SIG-M5 treated with dmso at 0.1 percent for 504 hours (cell line): Measurements from ENCODE around the gene ASPDH.
A peak's percentile ranks its signal among the peaks of the same experiment; 100 is the strongest.
"Not testable (repeated sequence)": the region's sequence is repeated elsewhere in the genome, so short reads cannot be mapped to it uniquely, and the experiment has no call there.

ENCODE experiments used
- DNase-seq: peaks from one replicate; lab custom pipeline; 2025; ENCODE audit not compliant: unreplicated experiment; lab: John Stamatoyannopoulos, UW

The ASPDH gene

DNA sequence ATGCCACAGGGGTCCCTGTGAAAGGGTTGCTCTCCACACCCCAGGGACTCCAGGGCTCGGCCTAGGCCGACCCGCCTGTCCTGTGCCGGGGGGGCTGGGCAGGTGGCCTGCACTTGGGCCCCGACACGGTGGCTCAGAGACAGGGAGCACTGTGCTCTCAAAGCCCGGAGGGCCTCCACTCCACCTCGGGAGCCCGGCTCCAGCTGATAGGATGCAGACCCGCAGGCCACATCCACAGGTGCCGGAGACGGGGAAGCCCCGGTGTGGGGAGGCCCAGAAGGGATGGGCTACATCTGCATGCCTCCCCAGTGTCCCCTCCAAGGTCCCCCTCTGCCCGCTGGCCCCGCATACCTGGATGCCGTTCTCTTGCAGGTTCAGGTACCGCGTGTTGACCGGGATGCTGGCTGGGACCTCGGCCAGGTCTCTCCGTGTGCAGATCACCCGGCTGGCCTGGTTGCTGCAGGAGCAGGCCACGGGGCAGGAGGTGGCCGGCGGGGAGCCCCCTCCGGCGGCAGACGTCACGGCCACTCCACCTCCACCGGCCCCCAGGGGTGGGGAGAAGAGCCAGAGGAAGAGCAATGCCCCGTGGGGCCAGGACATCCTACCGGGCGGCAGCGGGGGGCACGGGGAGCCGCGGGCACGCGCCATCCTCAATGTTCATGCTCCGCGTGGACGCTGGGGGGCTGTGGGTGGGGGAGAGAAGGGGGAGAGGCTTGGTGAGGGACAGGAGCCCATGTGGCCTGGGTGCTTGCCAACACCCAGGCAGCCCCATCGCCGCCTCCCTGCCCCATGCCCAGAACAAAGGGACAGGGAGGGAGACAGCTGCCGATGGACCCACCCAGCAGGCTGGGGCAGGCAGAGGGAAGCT is 34.7 kb upstream of the ASPDH start:
- no peak for DNase-seq

DNA sequence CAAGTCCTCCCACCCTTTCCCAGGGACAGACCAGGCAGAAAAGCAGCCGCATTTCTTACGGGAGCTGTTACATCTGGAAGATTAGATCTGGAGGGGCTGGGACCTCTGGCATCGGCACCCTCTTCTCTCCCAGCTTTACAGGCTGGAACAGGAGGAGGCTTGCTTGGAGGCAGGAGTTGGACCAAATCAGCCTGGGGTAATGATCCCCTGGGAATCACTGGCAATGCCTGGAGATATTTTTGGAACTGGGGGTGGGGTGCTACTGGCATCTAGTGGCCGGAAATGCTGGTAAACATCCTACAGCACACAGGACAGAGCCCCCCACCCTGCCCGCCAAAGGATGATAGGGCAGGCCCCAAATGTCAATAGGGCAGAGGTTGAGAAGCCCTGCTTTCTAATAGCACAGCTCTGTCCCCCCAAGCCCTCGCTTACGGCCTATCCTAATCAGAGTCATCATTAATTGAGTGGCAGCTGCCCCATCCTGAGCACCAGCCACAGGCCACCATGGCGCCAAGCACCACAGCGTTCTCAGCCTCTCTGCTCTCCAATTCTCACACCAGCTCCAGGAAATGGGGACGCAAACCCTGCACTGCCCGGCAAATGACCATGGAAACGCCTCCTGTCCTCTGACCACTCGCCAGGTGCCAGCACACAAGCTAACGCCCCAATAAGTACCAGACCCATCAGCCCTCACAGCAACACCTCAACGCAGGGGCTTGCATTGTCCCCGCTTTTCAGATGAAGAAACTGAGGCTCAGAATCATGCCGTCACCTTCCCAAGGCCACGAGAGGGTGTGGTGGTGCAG is 33.9 kb upstream of the ASPDH start:
- no peak for DNase-seq

DNA sequence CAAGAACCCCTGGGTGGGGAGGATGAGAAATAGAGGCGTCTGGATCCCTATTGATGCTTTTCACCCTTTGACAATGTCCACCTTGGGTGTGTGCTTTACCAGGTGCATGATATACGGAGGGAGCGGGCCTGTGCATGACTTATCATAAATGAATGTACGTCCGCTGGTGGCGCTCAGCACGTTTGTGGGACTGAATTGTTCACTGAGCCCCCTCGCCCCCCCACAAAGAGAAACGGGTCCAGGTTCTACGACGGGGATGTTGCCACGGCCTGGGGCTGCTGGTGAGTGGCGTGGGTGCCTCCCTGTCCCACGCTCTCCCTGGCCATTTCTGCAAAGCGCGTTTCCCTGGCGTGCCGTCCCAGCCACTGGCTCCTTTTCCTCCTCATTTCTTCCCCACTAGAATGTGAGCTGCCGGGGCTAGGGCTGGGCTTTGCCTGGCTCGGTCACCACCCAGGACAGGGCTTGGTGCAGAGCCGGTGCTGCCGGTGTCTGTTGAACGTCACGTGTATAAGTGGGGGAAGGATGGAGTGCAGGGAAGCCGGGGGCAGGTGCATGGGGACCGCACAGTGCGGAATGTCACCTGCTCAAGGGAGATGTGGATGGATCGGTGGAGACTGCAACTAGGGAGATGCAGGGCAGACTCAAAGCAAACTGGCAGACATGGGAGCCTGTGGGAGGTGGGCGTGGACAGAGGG is 33.0 kb upstream of the ASPDH start:
- no peak for DNase-seq

DNA sequence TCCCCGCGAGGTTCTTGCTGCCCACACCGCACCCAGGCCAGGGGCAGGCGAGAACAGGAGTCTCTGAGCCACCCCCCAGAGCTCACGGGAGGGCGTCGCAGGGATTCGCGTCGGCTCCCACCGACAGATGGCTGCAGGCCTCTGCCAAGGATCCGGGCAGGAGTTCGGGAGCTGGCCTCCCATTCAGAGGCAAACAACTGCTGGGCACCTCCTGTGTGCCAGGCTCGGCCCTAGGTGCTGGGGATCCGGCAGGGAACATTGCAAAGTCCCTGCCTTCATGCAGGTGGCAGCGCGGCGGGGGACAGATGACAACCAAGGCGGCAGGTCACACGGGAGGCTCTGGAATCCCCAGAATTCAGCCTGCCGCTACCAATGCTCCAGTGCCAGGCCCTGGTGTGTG is 29.2 kb upstream of the ASPDH start:
- no peak for DNase-seq

DNA sequence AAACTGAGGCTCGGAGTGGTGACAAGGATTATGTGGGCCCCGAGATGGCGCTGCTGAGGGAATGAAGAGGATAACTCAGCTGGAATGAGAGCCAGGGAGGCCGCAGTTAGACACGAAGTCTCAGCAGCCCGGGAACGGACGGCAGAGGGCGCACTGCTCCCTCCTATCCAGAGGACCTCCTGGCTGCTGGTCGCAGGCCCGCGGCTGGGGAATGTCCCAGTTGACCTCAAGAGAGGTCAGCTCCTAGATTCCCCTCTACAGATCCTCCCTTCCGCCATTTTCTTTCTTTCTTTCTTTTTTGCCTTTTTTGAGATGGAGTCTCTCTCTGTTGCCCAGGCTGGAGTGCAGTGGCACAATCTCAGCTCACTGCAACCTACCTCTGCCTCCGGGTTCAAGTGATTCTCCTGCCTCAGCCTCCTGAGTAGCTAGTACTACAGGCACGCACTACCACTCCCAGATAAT is 24.1 kb upstream of the ASPDH start:
- peak; percentile 62 for DNase-seq

DNA sequence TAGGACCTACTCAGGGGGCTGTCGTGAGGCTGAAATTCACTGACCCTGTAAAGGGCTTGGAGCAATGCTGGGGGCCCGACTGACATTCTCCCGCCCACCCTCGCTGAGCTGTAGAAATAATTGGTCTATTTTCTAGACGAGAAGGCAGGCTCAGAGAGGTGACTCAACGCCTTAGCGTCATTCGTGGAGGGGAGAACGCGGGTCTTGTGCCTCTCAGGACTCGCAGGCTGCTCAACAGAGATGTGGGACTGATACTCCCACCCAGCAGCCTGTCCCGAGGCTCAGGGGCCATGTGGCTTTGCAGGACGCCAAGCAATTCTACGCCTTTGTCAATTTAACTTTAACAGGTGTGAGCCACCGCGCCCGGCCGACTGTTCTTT is 23.6 kb upstream of the ASPDH start:
- no peak for DNase-seq

DNA sequence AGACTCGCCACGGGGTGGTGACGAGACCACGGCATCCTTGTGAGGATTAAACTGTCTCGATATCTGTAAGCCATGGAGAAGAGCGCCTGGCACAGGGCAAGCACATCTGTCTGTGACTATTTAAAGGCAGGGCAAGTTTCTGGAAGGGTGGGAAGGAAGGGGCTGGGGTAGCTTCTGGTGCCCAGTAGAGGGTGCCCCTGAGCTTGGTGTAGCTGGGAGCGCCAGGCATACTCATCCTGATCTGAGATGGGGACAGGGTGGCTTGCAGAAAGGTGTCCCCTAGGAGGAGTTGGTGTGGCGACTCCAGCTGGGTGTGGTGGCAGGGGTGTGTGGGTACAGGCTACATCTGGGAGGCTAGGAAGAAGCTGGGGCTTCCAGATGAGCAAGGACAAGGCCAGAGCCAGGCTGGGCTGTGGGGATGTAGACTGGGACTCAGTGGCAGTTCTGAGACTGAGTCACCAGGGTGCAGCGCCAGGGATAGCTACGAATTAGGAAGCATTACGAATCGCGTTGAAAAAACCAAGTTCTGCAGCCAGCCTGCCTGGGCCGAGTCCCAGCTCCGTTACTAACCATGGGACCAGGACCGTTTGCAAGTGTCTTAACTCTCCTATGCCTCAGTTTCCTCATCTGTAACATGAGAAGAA is 23.1 kb upstream of the ASPDH start:
- no peak for DNase-seq

DNA sequence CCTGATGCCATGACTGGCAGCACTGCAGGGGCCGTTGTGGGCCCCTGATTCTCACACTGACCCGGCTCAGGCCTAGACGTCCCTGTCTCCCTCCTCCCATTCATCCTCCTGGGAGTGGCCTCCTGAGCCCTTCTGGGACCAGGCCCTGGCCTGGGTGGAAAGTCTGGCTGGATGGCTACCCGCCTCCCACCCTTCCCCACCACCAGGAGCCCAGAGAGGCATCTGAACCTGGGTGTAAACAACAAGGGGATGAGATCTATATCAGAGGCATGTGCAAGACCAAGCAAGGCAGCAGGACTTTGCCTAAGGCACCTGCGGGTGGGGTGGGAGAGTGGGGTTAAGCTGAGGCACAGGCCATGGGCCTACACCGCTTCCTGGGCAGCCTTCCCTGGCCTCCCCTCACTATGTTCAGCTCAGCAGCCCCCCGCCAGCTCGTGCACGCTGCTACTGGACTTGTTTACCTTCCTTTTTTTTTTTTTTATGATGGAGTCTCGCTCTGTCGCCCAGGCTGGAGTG is 22.0 kb upstream of the ASPDH start:
- DNase-seq = no peak

DNA sequence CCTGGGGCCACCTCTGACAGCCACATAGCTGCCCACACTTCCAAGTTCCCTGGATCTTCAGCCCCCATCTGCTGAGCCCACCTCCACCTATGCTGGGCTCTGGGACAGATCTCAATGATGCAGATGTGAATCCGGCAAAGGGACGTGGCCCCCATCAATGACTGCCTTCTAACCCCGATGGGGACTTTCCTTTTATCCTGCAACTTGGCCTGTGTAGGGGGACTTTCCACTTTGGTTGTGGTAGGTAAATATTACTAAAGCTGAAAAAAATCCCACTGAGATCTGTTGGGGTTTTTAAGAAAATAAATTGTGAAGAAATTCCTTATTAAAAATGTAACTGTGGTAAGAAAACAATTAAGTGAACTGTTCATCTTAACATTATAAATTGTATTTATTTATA is 20.8 kb upstream of the ASPDH start:
- DNase-seq = no peak

DNA sequence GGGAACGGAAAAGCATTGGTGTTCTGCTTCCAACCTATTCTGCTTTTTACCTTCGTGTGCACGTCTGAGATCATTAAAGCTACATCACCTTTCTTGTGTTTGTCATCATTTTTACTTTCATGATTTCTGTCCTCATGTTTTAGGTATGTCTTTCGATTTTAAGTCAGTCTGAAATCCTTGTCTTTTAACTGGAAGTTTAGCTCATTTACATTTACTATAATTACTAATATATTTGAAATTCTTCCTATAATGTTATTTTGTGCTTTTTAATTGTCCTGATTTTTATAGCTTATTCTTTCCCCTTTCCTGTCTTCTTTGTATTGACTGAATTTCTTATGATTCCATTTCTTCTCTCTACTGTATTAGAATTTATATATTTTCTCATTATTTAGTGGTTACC is 19.2 kb upstream of the ASPDH start:
- no peak for DNase-seq

DNA sequence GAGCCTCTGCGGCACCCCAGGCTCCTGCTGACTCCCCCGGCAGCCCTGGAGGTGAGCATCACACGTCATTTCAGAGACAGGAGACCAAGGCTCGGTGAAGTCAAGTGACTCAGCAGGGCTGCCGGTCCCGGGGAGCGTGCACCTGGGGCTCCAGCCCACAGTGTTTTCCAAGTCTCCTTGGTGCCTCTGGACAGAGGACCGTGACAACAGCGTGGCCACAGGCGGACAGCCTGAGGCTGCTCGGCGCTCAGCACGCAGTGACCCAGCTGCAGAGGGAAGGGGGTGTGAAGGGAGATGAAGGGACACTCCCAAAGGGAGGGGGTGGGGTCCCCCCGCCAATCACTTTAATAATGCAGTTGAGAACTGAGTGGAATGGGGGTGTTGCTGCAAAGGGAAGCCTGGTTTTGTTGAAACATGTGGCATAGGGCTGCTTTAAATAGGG is 17.5 kb upstream of the ASPDH start:
- DNase-seq = no peak

DNA sequence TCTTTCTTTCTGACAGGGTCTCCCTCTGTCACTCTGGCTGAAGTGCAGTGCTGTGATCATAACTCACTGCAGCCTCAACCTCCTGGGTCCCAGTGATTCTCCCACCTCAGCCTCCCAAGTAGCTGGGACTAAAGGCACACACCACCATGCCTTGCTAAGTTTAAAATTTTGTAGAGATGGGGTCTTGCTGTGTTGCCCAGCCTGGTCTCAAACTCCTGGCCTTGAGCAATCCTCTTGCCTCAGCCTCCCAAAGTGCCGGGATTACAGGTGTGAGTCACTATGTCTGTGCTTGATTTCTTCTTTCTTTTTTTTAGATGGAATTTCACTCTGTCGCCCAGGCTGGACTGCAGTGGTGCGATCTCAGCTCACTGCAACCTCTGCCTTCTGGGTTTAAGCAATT is 14.3 kb upstream of the ASPDH start:
- not testable (repeated sequence) for DNase-seq

DNA sequence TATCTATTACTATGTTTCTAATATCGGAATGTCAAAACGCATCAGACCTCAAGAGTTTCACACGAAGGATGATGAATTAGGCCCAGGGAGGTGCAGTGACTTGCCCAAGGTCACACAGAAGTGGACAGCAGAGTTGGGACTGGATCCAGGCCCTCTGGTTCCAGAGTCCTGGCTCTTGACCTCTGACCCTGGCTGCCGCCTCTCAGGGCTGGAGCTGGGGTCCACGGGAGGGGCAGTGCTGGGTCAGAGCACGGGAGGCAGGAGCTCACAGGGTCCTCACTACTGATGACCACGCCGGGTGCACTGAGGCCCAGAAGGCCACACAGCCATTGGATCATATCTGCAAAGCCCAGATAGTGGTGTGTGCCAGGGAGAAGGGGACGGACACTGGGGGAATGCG is 9.2 kb upstream of the ASPDH start:
- DNase-seq = no peak

DNA sequence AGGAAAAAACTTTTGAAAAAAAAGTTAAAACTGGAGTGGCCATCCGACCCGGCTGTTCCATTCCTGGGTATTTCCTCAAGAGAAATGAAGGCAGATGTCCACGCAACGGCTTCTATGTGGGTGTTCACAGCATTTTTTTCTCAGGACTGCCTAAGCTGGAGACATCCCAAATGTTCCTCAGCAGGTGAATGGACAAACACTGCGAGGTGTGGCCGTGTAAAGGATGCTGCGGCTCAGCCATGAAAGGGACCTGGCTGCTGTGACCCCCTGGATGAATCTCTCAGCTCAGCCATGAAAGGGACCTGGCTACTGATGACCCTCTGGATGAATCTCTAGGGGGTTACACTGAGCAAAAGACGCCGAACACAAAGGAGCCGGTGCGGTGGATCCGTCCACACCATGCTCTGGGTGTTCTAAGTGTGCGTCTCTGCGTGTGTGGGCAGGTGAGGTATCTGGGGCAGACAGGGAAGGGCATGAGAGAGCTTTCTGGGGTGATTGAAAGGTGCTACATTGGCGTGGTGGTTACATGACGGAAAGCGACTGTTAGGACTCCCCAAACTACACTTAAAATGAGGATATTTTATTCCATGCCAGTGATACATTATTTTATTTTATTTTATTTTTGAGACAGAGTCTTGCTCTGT is 7.2 kb upstream of the ASPDH start:
- no peak for DNase-seq

DNA sequence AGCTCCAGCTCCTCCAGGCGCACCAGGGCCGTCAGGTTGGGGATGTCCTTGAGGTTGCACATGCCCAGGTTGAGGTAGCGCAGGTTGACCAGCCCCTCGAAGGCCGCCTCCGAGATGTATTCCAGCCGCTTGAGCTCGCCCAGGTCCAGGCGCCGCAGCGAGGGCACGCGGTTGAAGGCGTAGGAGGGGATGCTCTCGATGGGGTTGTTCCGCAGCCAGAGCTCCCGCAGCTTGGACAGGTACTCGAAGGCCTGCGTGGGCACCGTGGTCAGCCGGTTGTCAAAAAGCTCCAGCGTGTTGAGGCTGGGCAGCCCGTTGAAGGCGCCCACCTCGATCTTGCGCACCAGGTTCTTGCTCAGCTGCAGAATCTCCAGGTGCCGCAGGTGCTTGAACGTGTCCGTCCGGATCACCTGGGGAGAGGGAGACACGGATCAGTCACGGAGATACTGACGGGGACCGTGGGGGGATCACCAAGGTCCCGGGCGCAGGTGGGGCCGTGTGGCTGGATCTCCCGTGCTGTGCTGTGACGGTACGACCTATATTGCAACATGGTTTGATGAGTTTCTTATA is 5.4 kb upstream of the ASPDH start:
- no peak for DNase-seq

DNA sequence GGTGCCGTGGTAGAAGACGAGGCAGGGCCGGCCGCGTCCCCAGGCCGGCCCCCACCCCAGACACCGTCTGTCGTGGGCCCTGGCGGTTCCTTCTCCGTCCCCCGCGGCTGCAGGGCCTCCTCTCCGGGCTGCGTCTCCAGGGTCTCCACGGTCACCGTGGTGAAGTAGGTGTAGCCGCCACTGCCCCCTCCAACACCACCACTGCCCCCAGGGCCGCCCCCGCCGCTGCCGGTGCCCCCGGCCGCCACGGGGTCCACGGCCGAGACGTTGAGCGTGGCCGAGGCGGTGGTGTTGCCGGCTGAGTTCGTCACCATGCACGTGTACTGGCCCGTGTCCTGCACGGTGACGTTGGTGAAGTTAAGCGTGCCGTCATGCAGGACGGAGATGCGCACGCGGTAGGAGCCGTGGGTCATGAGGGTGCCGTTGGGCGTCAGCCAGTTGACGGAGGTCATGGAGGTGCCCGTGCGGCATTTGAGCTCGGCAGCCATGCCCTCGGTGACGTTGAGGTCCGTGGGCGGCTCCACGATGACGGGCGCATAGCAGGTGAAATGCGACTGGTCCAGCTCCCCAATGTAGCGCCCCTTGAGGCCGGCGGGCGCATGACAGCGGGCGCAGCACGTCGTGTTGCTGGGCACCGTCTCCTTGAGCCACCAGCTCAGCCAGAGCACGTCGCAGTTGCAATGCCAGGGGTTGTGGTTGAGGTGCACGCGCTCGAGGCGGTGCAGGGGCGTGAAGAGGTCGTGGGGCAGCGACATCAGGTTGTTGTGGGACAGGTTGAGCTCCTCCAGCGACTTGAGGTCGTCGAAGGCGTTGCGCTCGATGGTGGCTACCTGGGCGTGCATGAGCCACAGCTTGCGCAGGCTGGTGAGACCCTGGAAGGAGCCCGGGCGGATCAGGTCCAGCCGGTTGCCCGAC is 4.6 kb upstream of the ASPDH start:
- DNase-seq = no peak

DNA sequence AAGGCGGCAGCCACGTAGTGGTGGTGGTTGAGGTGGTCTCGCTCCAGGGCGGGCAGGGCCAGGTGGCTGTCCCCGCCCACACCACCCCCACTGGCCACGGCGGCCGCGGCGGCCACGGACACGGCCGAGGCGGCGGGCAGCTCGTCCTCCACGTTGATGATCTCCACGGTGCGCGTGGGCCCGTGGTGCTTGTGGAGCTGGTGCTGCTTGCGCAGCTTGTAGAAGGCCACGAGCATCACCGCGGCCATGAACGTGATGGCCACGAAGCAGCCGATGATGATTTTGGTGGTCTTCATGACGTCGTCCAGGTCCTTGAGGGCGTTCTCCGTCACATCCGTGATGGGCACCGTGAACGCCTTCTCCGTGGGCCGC is 4.0 kb upstream of the ASPDH start:
- no peak for DNase-seq

DNA sequence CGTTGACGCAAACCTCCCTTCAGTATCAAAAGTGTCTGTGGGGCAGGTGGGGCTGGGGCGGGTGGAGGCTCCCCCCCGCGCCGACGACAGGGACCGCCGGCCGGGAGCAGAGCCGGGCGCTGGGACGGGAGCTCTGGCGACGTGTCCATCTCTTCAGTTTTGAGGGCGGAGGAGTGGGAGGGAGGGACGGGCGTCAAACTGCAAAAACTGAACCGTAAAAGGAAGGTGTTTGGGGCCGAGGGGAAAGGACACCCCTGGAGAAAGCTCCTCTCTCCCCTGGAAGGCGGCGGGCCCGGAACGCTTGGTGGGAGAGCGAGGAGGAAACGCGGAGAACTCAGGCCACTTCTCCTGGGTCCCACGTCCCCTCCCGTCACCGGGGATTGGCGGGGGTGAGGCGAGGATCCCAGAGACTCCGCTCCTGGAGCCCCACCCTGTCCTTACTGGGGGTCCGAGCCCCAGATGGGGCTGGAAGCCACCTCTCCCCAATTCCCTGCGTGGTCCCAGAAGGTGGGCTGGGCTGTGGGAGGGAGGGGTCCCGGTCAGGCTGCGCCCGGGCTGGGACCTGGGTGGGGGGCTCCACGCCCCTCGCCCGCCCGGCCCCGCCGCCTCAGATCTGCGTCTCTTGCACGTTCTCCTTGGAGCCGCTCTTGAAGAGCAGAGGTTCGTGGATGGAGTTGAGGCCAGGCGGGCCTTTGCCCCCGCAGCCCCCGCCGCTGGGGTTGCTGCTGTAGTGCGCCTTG is 3.4 kb upstream of the ASPDH start:
- no peak for DNase-seq
